HepG2 (cell line): Measurements from ENCODE around the gene CES2. TPM values are rescaled to one million over a fixed set of nuclear protein-coding genes. Genes with fewer than 3 reads are reported as not detected.

Experiments used
- ATAC-seq: fragments of 200-7000 bp; cut with Tn5 transposase; 3 replicates; pipeline ENCODE4 v1.9.1; 2020; ENCODE audit warnings: mild to moderate bottlenecking, moderate library complexity
- BruUV-seq: library from RNA; stranded (reverse); fragments of 400-500 nt; replicated peaks from 2 replicates; lab custom pipeline; 2021; lab: Mats Ljungman, UMichigan
- CTCF ChIA-PET: fragments of 300-600 bp; formaldehyde crosslinking; extraction: SDS; loops from one replicate; lab custom pipeline; 2021; ENCODE audit warnings: low total read pairs, inconsistent platforms, low intra/inter-chr PET ratio; lab: Yijun Ruan, JAX
- POLR2A ChIA-PET: fragments of 350-600 bp; sonication (Branson Sonifier 250); formaldehyde crosslinking; loops from one replicate; lab custom pipeline; 2020; ENCODE audit warnings: antibody characterized with exemption, inconsistent platforms; lab: Yijun Ruan, JAX
- DNase-seq: peaks from one replicate; pipeline ENCODE4 v3.0.0-alpha.2; 2015; ENCODE audit warnings: low spot score
- FAIRE-seq: peaks from 3 replicates; lab custom pipeline; 2011; peaks lifted over from hg19 to GRCh38; lab: Jason Lieb, UNC
- H2AFZ ChIP-seq: one replicate; pipeline ENCODE4 v1.6.1; 2011; ENCODE audit warnings: low read length, inconsistent platforms
- H3K27ac ChIP-seq: fragments of 300-600 bp; 3 replicates; pipeline ENCODE4 v1.8.0; 2011; ENCODE audit warnings: mixed run types, mild to moderate bottlenecking, mixed read lengths, low read length, inconsistent platforms; ENCODE audit not compliant: insufficient read depth; ENCODE audit errors: extremely low read length
- H3K27me3 ChIP-seq, 2 experiments: fragments of 200-600 bp in 1 of 2; 2 replicates in 1 of 2; 3 replicates in 1 of 2; pipeline versions ENCODE4 v1.6.0 to v1.8.0; 2011; ENCODE audit warnings: low read length in 2 of 2, mild to moderate bottlenecking in 2 of 2, moderate library complexity in 2 of 2, inconsistent platforms in 1 of 2; ENCODE audit not compliant: insufficient read depth in 2 of 2, control insufficient read depth in 1 of 2
- H3K36me3 ChIP-seq, 2 experiments: fragments of 200-600 bp in 1 of 2; replicated peaks in 1 of 2; 2 replicates in 1 of 2; 3 replicates in 1 of 2; pipeline versions ENCODE4 v1.5.1 to v1.8.0; 2011; ENCODE audit warnings: low read length in 2 of 2, inconsistent platforms in 1 of 2; ENCODE audit not compliant: insufficient read depth in 2 of 2, control insufficient read depth in 1 of 2
- H3K4me1 ChIP-seq: 2 replicates; pipeline ENCODE4 v1.5.1; 2012; ENCODE audit warnings: low read length, inconsistent platforms; ENCODE audit not compliant: insufficient read depth
- H3K4me2 ChIP-seq: 2 replicates; pipeline ENCODE4 v1.6.0; 2011; ENCODE audit warnings: low read depth, low read length, inconsistent platforms
- H3K4me3 ChIP-seq, 3 experiments: fragments of 200-600 bp in 1 of 3; sonication (generic), shearing (Covaris generic) in 1 of 3; replicated peaks in 1 of 3; 2 replicates each; pipeline ENCODE4 v1.5.1; 2011 to 2016; ENCODE audit warnings: low read length in 3 of 3, inconsistent platforms in 2 of 3, low read depth in 2 of 3, mild to moderate bottlenecking in 2 of 3, control low read depth in 1 of 3, mixed read lengths in 1 of 3; ENCODE audit not compliant: insufficient read depth in 1 of 3
- H3K79me2 ChIP-seq: one replicate; pipeline ENCODE4 v1.6.1; 2011; ENCODE audit warnings: low read length, inconsistent platforms; ENCODE audit not compliant: insufficient read depth
- H3K9ac ChIP-seq: 2 replicates; pipeline ENCODE4 v1.6.0; 2011; ENCODE audit warnings: mild to moderate bottlenecking, low read depth, low read length, inconsistent platforms; ENCODE audit not compliant: insufficient read depth
- H3K9me3 ChIP-seq: 2 replicates; pipeline ENCODE4 v1.5.1; 2012; ENCODE audit warnings: mild to moderate bottlenecking, low read length
- H4K20me1 ChIP-seq: 2 replicates; pipeline ENCODE4 v1.6.0; 2011; ENCODE audit warnings: inconsistent platforms, mild to moderate bottlenecking, low read length, moderate library complexity; ENCODE audit not compliant: insufficient read depth
- CCDC6 ChIP-seq: sonication (generic); formaldehyde crosslinking; IDR thresholded peaks from 2 replicates; pipeline ENCODE4 v1.8.1; 2022; ENCODE audit warnings: mild to moderate bottlenecking, missing genetic modification reagents, moderate library complexity
- HOXA3 ChIP-seq: sonication (generic); formaldehyde crosslinking; IDR thresholded peaks from 2 replicates; pipeline ENCODE4 v1.5.0; 2020; ENCODE audit warnings: missing genetic modification reagents
- MED1 ChIP-seq: sonication (generic); formaldehyde crosslinking; IDR thresholded peaks from 2 replicates; pipeline ENCODE4 v1.4.0; 2020; ENCODE audit warnings: missing genetic modification reagents
- MXD4 ChIP-seq: IDR thresholded peaks from 2 replicates; pipeline ENCODE4 v1.6.1; 2016; ENCODE audit warnings: mild to moderate bottlenecking, missing biosample characterization, missing genetic modification reagents
- NCOA2 ChIP-seq: sonication (generic); formaldehyde crosslinking; IDR thresholded peaks from 2 replicates; pipeline ENCODE4 v1.8.0; 2022; ENCODE audit warnings: inconsistent platforms
- NCOR1 ChIP-seq: fragments of 200-600 bp; sonication (generic); IDR thresholded peaks from 2 replicates; pipeline ENCODE4 v1.7.0; 2017; ENCODE audit warnings: antibody characterized with exemption, low read length, borderline replicate concordance
- PHF21A ChIP-seq: sonication (generic); formaldehyde crosslinking; IDR thresholded peaks from 2 replicates; pipeline ENCODE4 v1.5.0; 2020; ENCODE audit warnings: mild to moderate bottlenecking, missing genetic modification reagents
- PITX1 ChIP-seq: sonication (generic); formaldehyde crosslinking; IDR thresholded peaks from 2 replicates; pipeline ENCODE4 v1.5.1; 2020; ENCODE audit warnings: mild to moderate bottlenecking, missing genetic modification reagents
- RXRA ChIP-seq: sonication (generic); formaldehyde crosslinking; IDR thresholded peaks from 2 replicates; pipeline ENCODE4 v1.5.1; 2020; ENCODE audit warnings: missing genetic modification reagents
- ZBTB21 ChIP-seq: sonication (generic); formaldehyde crosslinking; IDR thresholded peaks from 2 replicates; pipeline ENCODE4 v1.4.0; 2020; ENCODE audit warnings: missing genetic modification reagents
- ZBTB7A ChIP-seq: sonication (generic); formaldehyde crosslinking; IDR thresholded peaks from 2 replicates; pipeline ENCODE4 v1.8.0; 2022; ENCODE audit warnings: mild to moderate bottlenecking, missing genetic modification reagents
- ZNF143 ChIP-seq: sonication (generic); formaldehyde crosslinking; IDR thresholded peaks from 2 replicates; pipeline ENCODE4 v1.4.0; 2020; ENCODE audit warnings: missing genetic modification reagents
- ZNF33B ChIP-seq: sonication (generic); formaldehyde crosslinking; IDR thresholded peaks from 2 replicates; pipeline ENCODE4 v1.5.1; 2020; ENCODE audit warnings: mild to moderate bottlenecking, missing genetic modification reagents
- ZNF772 ChIP-seq: sonication (generic); formaldehyde crosslinking; IDR thresholded peaks from 2 replicates; pipeline ENCODE4 v1.5.0; 2020; ENCODE audit warnings: mild to moderate bottlenecking, missing genetic modification reagents
- ZSCAN25 ChIP-seq: sonication (generic); formaldehyde crosslinking; IDR thresholded peaks from 2 replicates; pipeline ENCODE4 v1.8.0; 2022; ENCODE audit warnings: mild to moderate bottlenecking, missing genetic modification reagents
- WGBS: methylation state at CpG from one replicate; pipeline ENCODE4 v1.1.6; 2017; ENCODE audit warnings: low lambda C conversion rate; 5-methylcytosine and 5-hydroxymethylcytosine counted together
- in situ Hi-C: cut with HindIII; loops from 2 replicates; pipeline ENCODE4 v1.10.0; 2017; ENCODE audit warnings: low pct_unique_long_range_greater_than_20kb; ENCODE audit not compliant: extremely low pct_ligation_motif_present
- intact Hi-C: fragments of 100-400 bp; cut with micrococcal nuclease; formaldehyde crosslinking; loops from one replicate; pipeline ENCODE4 v1.10.0; 2022; ENCODE audit not compliant: unreplicated experiment
- polyA plus RNA-seq, 8 experiments: library from polyadenylated mRNA; depleted of rRNA in 3 of 8; stranded (reverse) in 7 of 8; unstranded in 1 of 8; fragments of >200 nt; fragmentation: Illumina TruSeq in 4 of 8; extraction: Trizol in 4 of 8; gene quantifications; 2 replicates each; pipeline versions ENCODE4 v1.2.1 to v1.2.3, GENCODE V29; 2011 to 2016; ENCODE audit warnings: low read depth in 4 of 8, missing spikeins in 1 of 8, mixed read lengths in 1 of 8; ENCODE audit not compliant: insufficient read depth in 1 of 8
- total RNA-seq, 5 experiments: library from RNA; depleted of rRNA; stranded (reverse); fragments of >200 nt; fragmentation: Illumina TruSeq; extraction: Trizol; gene quantifications; 2 replicates each; pipeline ENCODE4 v1.2.3, GENCODE V29; 2016; ENCODE audit warnings: low read depth in 1 of 5
- TF ChIP-seq, protein P1 (sequence below): sonication (generic); formaldehyde crosslinking; IDR thresholded peaks from 2 replicates; pipeline ENCODE4 v1.4.0; 2020; ENCODE audit warnings: missing genetic modification reagents
- TF ChIP-seq, protein P2 (sequence below): sonication (generic); formaldehyde crosslinking; IDR thresholded peaks from 2 replicates; pipeline ENCODE4 v1.4.0; 2020; ENCODE audit warnings: low read depth, mild to moderate bottlenecking, missing genetic modification reagents
- TF ChIP-seq, protein P3 (sequence below): IDR thresholded peaks from 2 replicates; pipeline ENCODE4 v1.6.1; 2016; ENCODE audit warnings: missing compliant biosample characterization, missing genetic modification reagents, borderline replicate concordance
- TF ChIP-seq, protein P4 (sequence below): sonication (generic); formaldehyde crosslinking; IDR thresholded peaks from 2 replicates; pipeline ENCODE4 v1.4.0; 2020; ENCODE audit warnings: missing genetic modification reagents

The CES2 gene
- total and polyA plus RNA-seq, 2 of the 13 experiments (the other 11 are each of a cell fraction or from before 2014, with no cell fraction given), result 50.6 to 63.8 TPM

DNA sequence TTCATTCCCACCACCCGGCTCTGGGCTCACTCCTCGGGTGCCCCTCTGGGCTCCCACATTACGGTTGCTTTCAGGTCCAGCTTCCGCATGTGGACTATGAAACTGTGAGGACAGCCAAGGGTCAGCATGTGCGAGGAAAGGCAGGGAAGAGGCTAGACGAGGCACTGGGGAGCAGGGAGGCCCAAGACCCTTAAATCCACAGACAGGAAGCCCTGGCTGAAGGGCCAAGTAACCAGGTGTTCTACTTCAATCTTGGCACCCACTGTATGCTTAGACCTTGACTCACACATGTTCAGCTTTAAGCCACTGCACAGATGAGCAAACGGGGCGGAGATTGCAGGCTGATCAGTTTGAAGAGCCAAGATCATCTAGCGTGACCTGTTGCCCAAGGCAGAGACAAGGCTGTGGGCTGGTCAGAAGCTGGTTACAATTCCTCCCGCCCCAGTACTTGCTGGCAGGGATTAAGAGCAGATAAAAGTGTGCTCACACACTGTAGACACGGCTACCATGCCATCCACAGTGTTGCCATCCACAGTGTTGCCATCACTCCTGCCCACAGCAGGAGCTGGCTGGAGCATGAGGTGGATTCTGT lies 53.0 kb downstream of the CES2 start, which contains the start of gene CES4A:
TSS of gene CES4A (plus strand) at position 393 of the 592 bp plus-strand sequence. CDS start at position 577, 184 bp downstream.
- Histone ChIP-seq H3K27me3 (peaks cover 1 to 3% of the 10 kb centered on the region in 2 experiments; a peak in 1 of 5 replicates), H3K36me3 (no peaks in the 10 kb centered on the region), H3K4me3 (peak within 1 kb of the TSS in 1 of 3 experiments; percentile 14; a peak in 1 of 6 replicates), H4K20me1 (no peaks in the 10 kb centered on the region), H3K9me3 (no peaks in the 10 kb centered on the region), H3K9ac (no peak within 1 kb of the TSS), H3K4me1 (peaks cover 38% of the 10 kb centered on the region), H3K79me2 (no peaks in the 10 kb centered on the region), H3K4me2 (peak within 1 kb of the TSS; percentile 60), H3K27ac (no peak within 1 kb of the TSS), H2AFZ (peak within 1 kb of the TSS; percentile 52)
- WGBS, result 1% methylated on average over 8 of the region's 11 CpGs
- ChIA-PET POLR2A (interaction anchor here (1.1 to 1.5 kb wide), 2 partner anchors 27 to 40 kb away, joined by 3 read pairs; partner anchors contain the start of genes CBFB and CES3), CTCF (no interaction called here)
- intact Hi-C loops (no loop called here), in situ Hi-C loops (no loop called here)
- BruUV-seq, result no TSS peak
- peak; percentile 97 for FAIRE-seq
- peak; percentile 89 for ATAC-seq
- peak; percentile 49 for DNase-seq
- TF ChIP-seq NCOR1, result no peak
- TF ChIP-seq ZNF33B (CRISPR knock-in tag), result 0 out of 2 replicates have a peak, but pooled peaks have one; percentile 55
- TF ChIP-seq, protein P1, sequence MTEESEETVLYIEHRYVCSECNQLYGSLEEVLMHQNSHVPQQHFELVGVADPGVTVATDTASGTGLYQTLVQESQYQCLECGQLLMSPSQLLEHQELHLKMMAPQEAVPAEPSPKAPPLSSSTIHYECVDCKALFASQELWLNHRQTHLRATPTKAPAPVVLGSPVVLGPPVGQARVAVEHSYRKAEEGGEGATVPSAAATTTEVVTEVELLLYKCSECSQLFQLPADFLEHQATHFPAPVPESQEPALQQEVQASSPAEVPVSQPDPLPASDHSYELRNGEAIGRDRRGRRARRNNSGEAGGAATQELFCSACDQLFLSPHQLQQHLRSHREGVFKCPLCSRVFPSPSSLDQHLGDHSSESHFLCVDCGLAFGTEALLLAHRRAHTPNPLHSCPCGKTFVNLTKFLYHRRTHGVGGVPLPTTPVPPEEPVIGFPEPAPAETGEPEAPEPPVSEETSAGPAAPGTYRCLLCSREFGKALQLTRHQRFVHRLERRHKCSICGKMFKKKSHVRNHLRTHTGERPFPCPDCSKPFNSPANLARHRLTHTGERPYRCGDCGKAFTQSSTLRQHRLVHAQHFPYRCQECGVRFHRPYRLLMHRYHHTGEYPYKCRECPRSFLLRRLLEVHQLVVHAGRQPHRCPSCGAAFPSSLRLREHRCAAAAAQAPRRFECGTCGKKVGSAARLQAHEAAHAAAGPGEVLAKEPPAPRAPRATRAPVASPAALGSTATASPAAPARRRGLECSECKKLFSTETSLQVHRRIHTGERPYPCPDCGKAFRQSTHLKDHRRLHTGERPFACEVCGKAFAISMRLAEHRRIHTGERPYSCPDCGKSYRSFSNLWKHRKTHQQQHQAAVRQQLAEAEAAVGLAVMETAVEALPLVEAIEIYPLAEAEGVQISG (CRISPR knock-in tag), result no peak
- TF ChIP-seq, protein P2, sequence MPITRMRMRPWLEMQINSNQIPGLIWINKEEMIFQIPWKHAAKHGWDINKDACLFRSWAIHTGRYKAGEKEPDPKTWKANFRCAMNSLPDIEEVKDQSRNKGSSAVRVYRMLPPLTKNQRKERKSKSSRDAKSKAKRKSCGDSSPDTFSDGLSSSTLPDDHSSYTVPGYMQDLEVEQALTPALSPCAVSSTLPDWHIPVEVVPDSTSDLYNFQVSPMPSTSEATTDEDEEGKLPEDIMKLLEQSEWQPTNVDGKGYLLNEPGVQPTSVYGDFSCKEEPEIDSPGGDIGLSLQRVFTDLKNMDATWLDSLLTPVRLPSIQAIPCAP, result no peak
- TF ChIP-seq ZBTB21 (CRISPR knock-in tag), result no peak
- peak; percentile 65; the same call in 1 of the 2 replicates for TF ChIP-seq ZSCAN25 (CRISPR knock-in tag)
- TF ChIP-seq ZNF772, result 0 out of 2 replicates have a peak, but pooled peaks have one; percentile 27
- peak; percentile 46; the same call in 1 of the 2 replicates for TF ChIP-seq HOXA3
- peak; percentile 43 for TF ChIP-seq RXRA (CRISPR knock-in tag)
- TF ChIP-seq MED1 (CRISPR knock-in tag), result peak; percentile 45; the same call in 1 of the 2 replicates
- peak; percentile 51; the same call in 1 of the 2 replicates for TF ChIP-seq ZBTB7A (CRISPR knock-in tag)
- TF ChIP-seq PHF21A (CRISPR knock-in tag), result 0 out of 2 replicates have a peak, but pooled peaks have one; percentile 36
- TF ChIP-seq, protein P3, sequence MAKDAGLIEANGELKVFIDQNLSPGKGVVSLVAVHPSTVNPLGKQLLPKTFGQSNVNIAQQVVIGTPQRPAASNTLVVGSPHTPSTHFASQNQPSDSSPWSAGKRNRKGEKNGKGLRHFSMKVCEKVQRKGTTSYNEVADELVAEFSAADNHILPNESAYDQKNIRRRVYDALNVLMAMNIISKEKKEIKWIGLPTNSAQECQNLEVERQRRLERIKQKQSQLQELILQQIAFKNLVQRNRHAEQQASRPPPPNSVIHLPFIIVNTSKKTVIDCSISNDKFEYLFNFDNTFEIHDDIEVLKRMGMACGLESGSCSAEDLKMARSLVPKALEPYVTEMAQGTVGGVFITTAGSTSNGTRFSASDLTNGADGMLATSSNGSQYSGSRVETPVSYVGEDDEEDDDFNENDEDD (CRISPR knock-in tag), result peak; percentile 64; the same call in 1 of the 2 replicates
- TF ChIP-seq, protein P4, sequence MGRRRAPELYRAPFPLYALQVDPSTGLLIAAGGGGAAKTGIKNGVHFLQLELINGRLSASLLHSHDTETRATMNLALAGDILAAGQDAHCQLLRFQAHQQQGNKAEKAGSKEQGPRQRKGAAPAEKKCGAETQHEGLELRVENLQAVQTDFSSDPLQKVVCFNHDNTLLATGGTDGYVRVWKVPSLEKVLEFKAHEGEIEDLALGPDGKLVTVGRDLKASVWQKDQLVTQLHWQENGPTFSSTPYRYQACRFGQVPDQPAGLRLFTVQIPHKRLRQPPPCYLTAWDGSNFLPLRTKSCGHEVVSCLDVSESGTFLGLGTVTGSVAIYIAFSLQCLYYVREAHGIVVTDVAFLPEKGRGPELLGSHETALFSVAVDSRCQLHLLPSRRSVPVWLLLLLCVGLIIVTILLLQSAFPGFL (CRISPR knock-in tag), result no peak
- TF ChIP-seq PITX1, result peak; percentile 69
- 0 out of 2 replicates have a peak, but pooled peaks have one; percentile 11 for TF ChIP-seq ZNF143
- no peak for TF ChIP-seq NCOA2 (CRISPR knock-in tag)
- TF ChIP-seq CCDC6 (CRISPR knock-in tag), result peak; percentile 75; the same call in 1 of the 2 replicates
- peak; percentile 51; the same call in 1 of the 2 replicates for TF ChIP-seq MXD4 (CRISPR knock-in tag)
